ENCODE results near the gene AUTS2. TPM values are rescaled to one million over a fixed set of nuclear protein-coding genes. Genes with fewer than 3 reads are reported as not detected.

AUTS2 gene
- polyA plus RNA-seq, 3 donors = 0.08 to 0.35 TPM; not detected in 1

DNA sequence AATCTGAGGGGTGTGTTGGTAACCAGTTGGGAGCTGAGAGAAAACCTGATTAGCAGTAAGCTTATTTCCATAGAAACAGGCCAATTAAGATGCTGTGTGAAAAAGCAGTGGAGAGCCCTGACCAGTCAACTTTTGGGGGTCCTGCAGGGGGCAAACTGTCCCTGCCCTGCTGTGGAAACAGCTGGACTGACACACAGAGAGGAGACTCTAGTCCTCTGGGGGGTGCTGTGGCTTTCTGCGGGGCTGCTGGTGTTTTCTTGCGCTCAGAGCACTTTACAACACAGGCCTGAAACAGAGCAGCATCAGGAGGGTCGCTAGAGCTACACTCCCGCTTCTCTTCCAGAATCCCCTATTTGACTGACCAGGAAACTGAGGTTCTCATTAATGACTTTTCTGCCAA is 986.8 kb downstream of the AUTS2 start:
- H3K27me3 ChIP-seq (ENCODE audit: control insufficient read depth in 2 of 2, insufficient read depth in 2 of 2, low read length in 2 of 2) = no peaks in the 10 kb centered on the region
- H3K27ac ChIP-seq (ENCODE audit: low read depth in 1 of 2, low read length in 2 of 2) = no peak overlapping the region
- no peak overlapping the region for H3K9ac ChIP-seq (ENCODE audit: insufficient read depth, low read length, poor library complexity, severe bottlenecking)
- H4K20me1 ChIP-seq (ENCODE audit: insufficient read depth, low read length) = no peaks in the 10 kb centered on the region
- no peaks in the 10 kb centered on the region for H3K79me2 ChIP-seq (ENCODE audit: insufficient read depth, low read length)
- no peaks in the 10 kb centered on the region for H3K36me3 ChIP-seq (replicated peaks in 1 of 2; ENCODE audit: control insufficient read depth in 1 of 2, insufficient read depth in 2 of 2, low read length in 2 of 2)
- intact Hi-C loops (cut with micrococcal nuclease) = no loop called here
- TF ChIP-seq, protein P1, sequence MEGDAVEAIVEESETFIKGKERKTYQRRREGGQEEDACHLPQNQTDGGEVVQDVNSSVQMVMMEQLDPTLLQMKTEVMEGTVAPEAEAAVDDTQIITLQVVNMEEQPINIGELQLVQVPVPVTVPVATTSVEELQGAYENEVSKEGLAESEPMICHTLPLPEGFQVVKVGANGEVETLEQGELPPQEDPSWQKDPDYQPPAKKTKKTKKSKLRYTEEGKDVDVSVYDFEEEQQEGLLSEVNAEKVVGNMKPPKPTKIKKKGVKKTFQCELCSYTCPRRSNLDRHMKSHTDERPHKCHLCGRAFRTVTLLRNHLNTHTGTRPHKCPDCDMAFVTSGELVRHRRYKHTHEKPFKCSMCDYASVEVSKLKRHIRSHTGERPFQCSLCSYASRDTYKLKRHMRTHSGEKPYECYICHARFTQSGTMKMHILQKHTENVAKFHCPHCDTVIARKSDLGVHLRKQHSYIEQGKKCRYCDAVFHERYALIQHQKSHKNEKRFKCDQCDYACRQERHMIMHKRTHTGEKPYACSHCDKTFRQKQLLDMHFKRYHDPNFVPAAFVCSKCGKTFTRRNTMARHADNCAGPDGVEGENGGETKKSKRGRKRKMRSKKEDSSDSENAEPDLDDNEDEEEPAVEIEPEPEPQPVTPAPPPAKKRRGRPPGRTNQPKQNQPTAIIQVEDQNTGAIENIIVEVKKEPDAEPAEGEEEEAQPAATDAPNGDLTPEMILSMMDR (IDR thresholded peaks at IDR 0.05) = no peak
- H3K9me3 ChIP-seq (replicated peaks in 1 of 2; ENCODE audit: control insufficient read depth in 1 of 2, insufficient read depth in 1 of 2, low read length in 2 of 2) = no peaks in the 10 kb centered on the region
- no peak overlapping the region for H3K4me2 ChIP-seq (replicated peaks; ENCODE audit: extremely low read depth, low read length, poor library complexity, severe bottlenecking)
- H3K4me3 ChIP-seq (replicated peaks in 1 of 3; ENCODE audit: low read depth in 2 of 3, low read length in 3 of 3) = no peak overlapping the region
- Mint-ChIP-seq H3K9me3 (peaks cover 0 to 1% (median 0%) of the 10 kb centered on the region in 7 donors), H3K27ac (no peak overlapping the region), H3K4me1 (no peaks in the 10 kb centered on the region), H3K36me3 (no peaks in the 10 kb centered on the region), H3K27me3 (ENCODE audit: low read depth in 3 of 3) (no peaks in the 10 kb centered on the region), H3K4me3 (no peak overlapping the region)
- H3K4me1 ChIP-seq (ENCODE audit: control insufficient read depth in 1 of 2, insufficient read depth in 2 of 2, low read length in 2 of 2) = no peaks in the 10 kb centered on the region
- H2AFZ ChIP-seq (ENCODE audit: insufficient read depth, low read depth, low read length, poor library complexity, severe bottlenecking) = no peak overlapping the region
- WGBS (ENCODE audit: insufficient coverage) = 100% methylated on average over 3 of the region's 4 CpGs
- no peak for DNase-seq

DNA sequence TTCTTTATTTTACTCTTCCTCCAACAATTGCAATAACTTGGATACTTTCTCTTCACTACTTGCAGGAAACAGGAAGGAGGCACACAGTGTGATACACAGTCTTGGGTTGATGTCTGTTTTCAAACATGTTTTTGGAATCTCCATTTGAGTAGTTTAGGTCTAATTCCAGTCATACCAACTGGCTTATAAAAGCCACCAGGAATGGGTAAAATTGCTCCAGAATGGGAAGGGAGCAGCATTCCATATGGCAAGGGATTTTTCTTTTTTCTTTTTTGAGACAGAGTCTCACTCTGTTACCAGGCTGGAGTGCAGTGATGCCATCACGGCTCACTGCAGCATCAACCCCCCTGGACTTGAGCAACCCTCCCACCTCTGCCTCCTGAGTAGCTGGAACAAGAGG is 988.5 kb downstream of the AUTS2 start:
- TF ChIP-seq, protein P1 (IDR thresholded peaks at IDR 0.05) = no peak
- H3K27me3 Mint-ChIP-seq (ENCODE audit: low read depth in 3 of 3) = no peaks in the 10 kb centered on the region
- H4K20me1 ChIP-seq (ENCODE audit: insufficient read depth, low read length) = no peaks in the 10 kb centered on the region
- no peaks in the 10 kb centered on the region for H3K9me3 Mint-ChIP-seq
- no peak overlapping the region for H3K4me3 ChIP-seq (replicated peaks in 1 of 3; ENCODE audit: low read depth in 2 of 3, low read length in 3 of 3)
- no peak overlapping the region for H2AFZ ChIP-seq (ENCODE audit: insufficient read depth, low read depth, low read length, poor library complexity, severe bottlenecking)
- no peaks in the 10 kb centered on the region for H3K36me3 Mint-ChIP-seq
- DNase-seq = no peak
- intact Hi-C loops (cut with micrococcal nuclease) = no loop called here
- H3K9ac ChIP-seq (ENCODE audit: insufficient read depth, low read length, poor library complexity, severe bottlenecking) = no peak overlapping the region
- H3K27ac ChIP-seq (ENCODE audit: low read depth in 1 of 2, low read length in 2 of 2) = no peak overlapping the region
- H3K4me2 ChIP-seq (replicated peaks; ENCODE audit: extremely low read depth, low read length, poor library complexity, severe bottlenecking) = no peak overlapping the region
- H3K27ac Mint-ChIP-seq = no peak overlapping the region
- H3K79me2 ChIP-seq (ENCODE audit: insufficient read depth, low read length) = no peaks in the 10 kb centered on the region
- WGBS (ENCODE audit: insufficient coverage) = 80% methylated on average over 1 of the region's 1 CpG
- H3K4me1 Mint-ChIP-seq = no peaks in the 10 kb centered on the region
- H3K27me3 ChIP-seq (ENCODE audit: control insufficient read depth in 2 of 2, insufficient read depth in 2 of 2, low read length in 2 of 2) = no peaks in the 10 kb centered on the region
- H3K4me3 Mint-ChIP-seq = no peak overlapping the region
- H3K9me3 ChIP-seq (replicated peaks in 1 of 2; ENCODE audit: control insufficient read depth in 1 of 2, insufficient read depth in 1 of 2, low read length in 2 of 2) = no peaks in the 10 kb centered on the region
- H3K36me3 ChIP-seq (replicated peaks in 1 of 2; ENCODE audit: control insufficient read depth in 1 of 2, insufficient read depth in 2 of 2, low read length in 2 of 2) = no peaks in the 10 kb centered on the region
- no peaks in the 10 kb centered on the region for H3K4me1 ChIP-seq (ENCODE audit: control insufficient read depth in 1 of 2, insufficient read depth in 2 of 2, low read length in 2 of 2)

Data from CD14-positive monocyte (primary cell).